PFSK-1 (cell line): ENCODE measurements around the gene MBD5.

Experiments
- FOXP2 ChIP-seq: optimal IDR thresholded peaks from 2 replicates; pipeline ENCODE3; 2011; ENCODE audit warnings: borderline replicate concordance, control low read depth, inconsistent platforms; ENCODE audit not compliant: insufficient read depth; ENCODE audit errors: extremely low read length, extremely low read depth
- POLR2AphosphoS5 ChIP-seq: IDR thresholded peaks from 2 replicates; pipeline ENCODE4 v1.6.1; 2012; ENCODE audit warnings: low read depth, mild to moderate bottlenecking, control low read depth, low read length, moderate library complexity
- REST ChIP-seq, 2 experiments: IDR thresholded peaks; 2 replicates each; pipeline versions ENCODE4 v1.6.1 to v1.8.0; 2011 to 2012; ENCODE audit warnings: low read depth in 2 of 2, low read length in 2 of 2, control low read depth in 1 of 2, inconsistent platforms in 1 of 2, mild to moderate bottlenecking in 1 of 2, moderate library complexity in 1 of 2; ENCODE audit not compliant: insufficient read depth in 1 of 2
- SIN3A ChIP-seq: IDR thresholded peaks from 2 replicates; pipeline ENCODE4 v1.6.1; 2012; ENCODE audit warnings: mild to moderate bottlenecking, low read length, moderate library complexity, borderline replicate concordance; ENCODE audit not compliant: insufficient read depth
- TAF1 ChIP-seq: IDR thresholded peaks from 2 replicates; pipeline ENCODE4 v1.6.1; 2012; ENCODE audit warnings: low read length, control low read depth, borderline replicate concordance; ENCODE audit not compliant: insufficient read depth

The MBD5 gene

GRCh38 chr2:148531235-148531634 lies 510.3 kb downstream of the MBD5 start:
- no peak for TF ChIP-seq FOXP2
- TF ChIP-seq SIN3A: no peak
- no peak for TF ChIP-seq POLR2AphosphoS5
- TF ChIP-seq TAF1: no peak
- TF ChIP-seq REST (IDR thresholded peaks at IDR 0.05; ENCODE audit: insufficient read depth in 1 of 2, low read depth in 2 of 2, low read length in 2 of 2): no peak

DNA sequence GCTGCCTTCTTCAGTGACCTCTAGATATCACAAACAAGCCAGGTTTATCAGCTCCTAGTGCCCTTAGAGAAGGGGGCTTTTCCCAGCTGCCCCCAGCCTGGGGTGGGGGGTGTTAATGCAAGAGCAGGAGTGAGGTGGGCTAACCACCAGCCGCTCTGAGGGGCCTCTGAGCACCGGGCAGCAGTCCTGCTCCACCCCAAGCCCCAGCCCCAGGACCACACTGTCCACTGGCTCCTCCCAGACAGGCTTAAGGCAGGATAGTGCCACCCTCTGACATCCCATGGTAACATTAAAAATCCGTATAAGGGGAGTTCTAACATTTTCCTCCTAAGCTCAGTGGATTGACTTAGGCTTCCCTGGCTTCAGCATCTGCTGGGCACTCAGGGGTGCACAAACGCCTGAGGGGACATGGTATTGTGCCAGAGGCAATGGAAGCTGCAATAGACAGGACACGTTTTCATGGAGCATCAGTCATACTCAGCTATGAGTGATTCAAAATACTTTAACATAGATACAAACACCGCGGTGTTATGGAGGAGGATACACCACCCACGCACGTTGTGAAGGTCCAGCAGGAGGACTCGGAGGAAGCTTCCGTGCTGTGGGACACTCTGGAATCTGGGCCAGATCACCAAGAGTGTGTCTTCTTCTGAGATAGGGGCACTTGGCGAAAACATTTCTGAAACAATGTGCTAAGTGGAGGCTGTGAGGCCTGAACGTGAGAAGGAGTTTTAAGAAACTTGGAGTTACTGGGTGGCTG lies 511.0 kb downstream of the MBD5 start:
- TF ChIP-seq TAF1: no peak
- TF ChIP-seq REST (IDR thresholded peaks at IDR 0.05; ENCODE audit: insufficient read depth in 1 of 2, low read depth in 2 of 2, low read length in 2 of 2): no peak
- no peak for TF ChIP-seq SIN3A
- no peak for TF ChIP-seq POLR2AphosphoS5
- no peak for TF ChIP-seq FOXP2

GRCh38 chr2:148533004-148533403 lies 512.1 kb downstream of the MBD5 start:
- TF ChIP-seq POLR2AphosphoS5 (no peak), REST (IDR thresholded peaks at IDR 0.05; ENCODE audit: insufficient read depth in 1 of 2, low read depth in 2 of 2, low read length in 2 of 2) (no peak), FOXP2 (no peak), SIN3A (no peak), TAF1 (no peak)

DNA sequence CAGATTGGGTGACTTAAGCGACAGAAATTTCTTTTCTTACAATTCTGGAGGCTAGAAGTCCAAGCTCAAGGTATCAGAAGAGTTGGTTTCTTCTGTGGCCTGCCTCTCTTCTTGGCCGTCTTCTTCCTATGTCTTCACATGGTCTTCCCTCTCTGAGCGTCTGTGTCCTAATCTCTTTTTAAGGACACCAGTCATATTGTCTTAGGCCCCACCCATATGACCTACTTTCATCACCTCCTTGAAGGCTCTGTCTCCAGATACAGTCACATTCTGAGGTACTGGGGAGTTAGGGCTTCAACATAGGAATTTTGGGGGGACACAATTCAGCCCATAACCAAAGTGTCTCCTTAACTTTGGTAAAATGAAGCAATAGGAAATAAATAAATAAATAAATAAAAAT lies 512.8 kb downstream of the MBD5 start:
- TF ChIP-seq REST (IDR thresholded peaks at IDR 0.05; ENCODE audit: insufficient read depth in 1 of 2, low read depth in 2 of 2, low read length in 2 of 2): no peak
- TF ChIP-seq FOXP2: no peak
- no peak for TF ChIP-seq POLR2AphosphoS5
- TF ChIP-seq SIN3A: no peak
- no peak for TF ChIP-seq TAF1

DNA sequence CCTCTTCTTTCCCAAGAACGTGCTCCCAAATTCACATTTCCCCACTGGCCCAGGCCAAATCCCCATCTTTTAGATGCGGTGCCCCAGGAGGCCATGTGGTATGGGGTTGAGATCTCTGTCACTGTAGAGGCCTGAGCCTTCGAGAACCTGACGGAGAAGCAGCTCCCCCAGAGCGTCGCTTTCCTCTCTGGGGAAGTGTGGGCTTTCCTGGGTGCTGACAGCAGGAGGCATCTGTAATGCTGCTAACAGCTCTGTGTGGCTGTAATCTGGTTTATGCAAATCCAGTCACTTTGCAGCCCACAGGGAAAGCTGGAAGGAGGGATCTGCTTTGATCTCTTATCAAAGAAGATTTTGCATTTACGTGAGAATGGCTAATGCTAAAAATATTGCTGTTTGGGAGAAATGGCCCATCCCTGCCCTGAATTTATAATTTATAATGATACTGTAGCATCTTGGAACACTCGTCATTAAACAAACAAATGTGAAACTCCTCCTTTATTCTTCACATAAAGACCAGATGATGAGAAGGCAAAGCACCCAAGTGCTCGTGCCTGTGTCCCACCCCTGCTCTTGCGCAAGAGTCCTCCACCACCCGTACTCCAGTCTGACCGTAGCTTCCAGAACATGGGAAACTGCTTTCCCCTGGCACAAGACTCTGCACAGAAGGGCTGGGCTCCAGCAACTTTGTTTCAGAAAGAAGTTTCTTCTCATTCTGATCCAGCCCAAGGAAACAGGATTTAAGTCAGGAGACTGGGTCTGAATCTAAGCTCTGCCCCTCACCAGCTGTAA lies 513.7 kb downstream of the MBD5 start:
- no peak for TF ChIP-seq FOXP2
- TF ChIP-seq POLR2AphosphoS5: no peak
- TF ChIP-seq SIN3A: no peak
- TF ChIP-seq TAF1: no peak
- TF ChIP-seq REST (IDR thresholded peaks at IDR 0.05; ENCODE audit: insufficient read depth in 1 of 2, low read depth in 2 of 2, low read length in 2 of 2): no peak
